ENCODE results near the gene TEAD4.

DNA sequence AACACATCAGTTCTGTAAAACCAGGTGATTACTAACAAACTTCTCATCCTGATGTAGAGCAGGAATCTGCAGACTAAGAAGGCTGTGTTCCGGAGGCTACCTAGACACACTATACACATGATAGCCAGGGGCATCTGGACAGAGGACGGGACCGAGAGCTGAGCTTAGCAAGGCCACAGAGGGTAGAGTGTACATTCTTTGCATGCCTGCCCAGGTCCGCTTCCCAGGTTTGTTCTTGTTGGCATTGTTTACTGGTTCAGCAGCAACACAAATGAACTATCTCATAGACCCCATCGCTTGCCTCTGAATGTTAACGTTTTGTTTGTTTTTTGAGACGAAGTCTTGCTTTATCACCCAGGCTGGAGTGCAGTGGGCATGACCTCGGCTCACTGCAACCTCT is 17.7 kb upstream of the TEAD4 start:
- TF ChIP-seq, protein P1, sequence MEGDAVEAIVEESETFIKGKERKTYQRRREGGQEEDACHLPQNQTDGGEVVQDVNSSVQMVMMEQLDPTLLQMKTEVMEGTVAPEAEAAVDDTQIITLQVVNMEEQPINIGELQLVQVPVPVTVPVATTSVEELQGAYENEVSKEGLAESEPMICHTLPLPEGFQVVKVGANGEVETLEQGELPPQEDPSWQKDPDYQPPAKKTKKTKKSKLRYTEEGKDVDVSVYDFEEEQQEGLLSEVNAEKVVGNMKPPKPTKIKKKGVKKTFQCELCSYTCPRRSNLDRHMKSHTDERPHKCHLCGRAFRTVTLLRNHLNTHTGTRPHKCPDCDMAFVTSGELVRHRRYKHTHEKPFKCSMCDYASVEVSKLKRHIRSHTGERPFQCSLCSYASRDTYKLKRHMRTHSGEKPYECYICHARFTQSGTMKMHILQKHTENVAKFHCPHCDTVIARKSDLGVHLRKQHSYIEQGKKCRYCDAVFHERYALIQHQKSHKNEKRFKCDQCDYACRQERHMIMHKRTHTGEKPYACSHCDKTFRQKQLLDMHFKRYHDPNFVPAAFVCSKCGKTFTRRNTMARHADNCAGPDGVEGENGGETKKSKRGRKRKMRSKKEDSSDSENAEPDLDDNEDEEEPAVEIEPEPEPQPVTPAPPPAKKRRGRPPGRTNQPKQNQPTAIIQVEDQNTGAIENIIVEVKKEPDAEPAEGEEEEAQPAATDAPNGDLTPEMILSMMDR (IDR thresholded peaks at IDR 0.05; ENCODE audit: borderline replicate concordance, extremely low read depth, low read length, poor library complexity, severe bottlenecking): no peak
- no peak for TF ChIP-seq EZH2 (IDR thresholded peaks at IDR 0.05; ENCODE audit: borderline replicate concordance, low read depth, low read length, severe bottlenecking)
